ENCODE data around the gene LRRC17. TPM values are rescaled to one million over a fixed set of nuclear protein-coding genes. Genes with fewer than 3 reads are reported as not detected.

LRRC17 gene
- total RNA-seq, 3 donors from 2014 or later, result 1.3 to 1.9 (median 1.3) TPM

DNA sequence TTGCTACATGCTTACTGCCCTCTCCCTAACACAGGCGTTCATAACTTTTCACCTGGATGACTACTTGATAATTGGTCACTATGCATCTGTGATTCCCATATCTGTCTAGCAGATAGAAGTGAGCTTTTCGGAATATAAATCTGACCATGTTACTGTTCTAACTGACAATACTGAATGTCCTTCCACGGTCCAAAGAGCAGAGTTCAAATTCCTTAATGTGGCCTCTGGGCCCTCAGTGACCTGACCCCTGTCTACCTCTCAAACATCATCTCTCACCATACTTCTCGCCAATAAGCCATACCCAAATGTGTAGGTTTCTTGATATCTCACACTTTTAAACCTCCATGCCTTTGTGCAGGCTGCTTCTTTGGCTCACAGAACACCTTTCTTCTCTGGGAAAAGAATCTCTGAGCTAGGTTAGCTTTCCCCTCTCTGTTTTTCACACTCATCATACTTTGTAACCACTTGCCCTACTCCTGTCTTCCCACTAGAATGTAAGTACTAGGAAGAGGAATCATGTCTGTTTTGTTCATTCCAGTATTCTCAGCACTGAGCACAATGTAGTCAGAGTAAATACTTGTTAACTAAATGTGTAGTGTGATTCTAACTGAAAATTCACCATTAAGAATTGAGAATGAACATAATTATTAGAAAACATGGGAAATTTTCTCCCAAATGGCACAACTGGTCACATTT lies 39.2 kb upstream of the LRRC17 start:
- TF ChIP-seq, protein P1, sequence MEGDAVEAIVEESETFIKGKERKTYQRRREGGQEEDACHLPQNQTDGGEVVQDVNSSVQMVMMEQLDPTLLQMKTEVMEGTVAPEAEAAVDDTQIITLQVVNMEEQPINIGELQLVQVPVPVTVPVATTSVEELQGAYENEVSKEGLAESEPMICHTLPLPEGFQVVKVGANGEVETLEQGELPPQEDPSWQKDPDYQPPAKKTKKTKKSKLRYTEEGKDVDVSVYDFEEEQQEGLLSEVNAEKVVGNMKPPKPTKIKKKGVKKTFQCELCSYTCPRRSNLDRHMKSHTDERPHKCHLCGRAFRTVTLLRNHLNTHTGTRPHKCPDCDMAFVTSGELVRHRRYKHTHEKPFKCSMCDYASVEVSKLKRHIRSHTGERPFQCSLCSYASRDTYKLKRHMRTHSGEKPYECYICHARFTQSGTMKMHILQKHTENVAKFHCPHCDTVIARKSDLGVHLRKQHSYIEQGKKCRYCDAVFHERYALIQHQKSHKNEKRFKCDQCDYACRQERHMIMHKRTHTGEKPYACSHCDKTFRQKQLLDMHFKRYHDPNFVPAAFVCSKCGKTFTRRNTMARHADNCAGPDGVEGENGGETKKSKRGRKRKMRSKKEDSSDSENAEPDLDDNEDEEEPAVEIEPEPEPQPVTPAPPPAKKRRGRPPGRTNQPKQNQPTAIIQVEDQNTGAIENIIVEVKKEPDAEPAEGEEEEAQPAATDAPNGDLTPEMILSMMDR (IDR thresholded peaks at IDR 0.05), result no peak
- ATAC-seq, result no peak
- Histone ChIP-seq H3K4me3 (no peak overlapping the region), H3K4me1 (ENCODE audit: low read depth) (no peaks in the 10 kb centered on the region), H3K9me3 (no peaks in the 10 kb centered on the region), H3K36me3 (ENCODE audit: low read depth) (no peaks in the 10 kb centered on the region)
- no peak for DNase-seq
- intact Hi-C loops (cut with DNase I, micrococcal nuclease), result no loop called here

DNA sequence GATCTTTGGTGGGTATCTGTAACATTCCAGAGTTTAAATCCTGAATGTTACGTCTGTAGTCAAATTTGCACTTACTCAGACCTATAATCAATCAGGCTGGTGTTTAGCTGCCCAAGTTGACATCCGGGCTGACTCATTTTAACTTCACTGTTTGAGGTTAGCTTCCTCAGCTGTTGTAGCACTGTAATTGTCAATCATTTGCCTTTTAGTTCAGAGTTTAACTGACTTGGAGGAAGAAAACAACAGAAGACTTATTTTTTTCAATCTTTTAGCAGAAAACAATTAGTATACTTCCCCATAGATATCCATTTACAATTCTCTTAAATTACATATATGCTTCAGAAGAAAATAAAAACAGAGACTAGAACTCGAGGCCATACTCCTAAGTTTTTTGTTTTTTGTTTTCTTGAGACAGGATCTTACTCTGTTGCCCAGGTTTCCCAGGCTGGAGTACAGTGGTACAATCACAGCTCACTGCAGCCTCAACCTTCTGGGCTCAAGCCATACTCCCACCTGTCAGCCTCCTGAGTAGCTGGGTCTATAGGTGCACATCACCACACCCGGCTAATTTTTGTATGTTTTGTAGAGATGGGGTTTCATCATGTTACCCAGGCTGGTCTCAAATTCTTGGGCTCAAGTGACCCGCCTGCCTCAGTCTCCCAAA lies 38.5 kb upstream of the LRRC17 start:
- TF ChIP-seq, protein P1 (IDR thresholded peaks at IDR 0.05), result no peak
- intact Hi-C loops (cut with DNase I, micrococcal nuclease), result no loop called here
- ATAC-seq (peak; percentile 56), DNase-seq (no peak)
- H3K4me3 ChIP-seq, result no peak overlapping the region
- H3K9me3 ChIP-seq, result no peaks in the 10 kb centered on the region
- no peaks in the 10 kb centered on the region for H3K36me3 ChIP-seq (ENCODE audit: low read depth)
- H3K4me1 ChIP-seq (ENCODE audit: low read depth), result no peaks in the 10 kb centered on the region

DNA sequence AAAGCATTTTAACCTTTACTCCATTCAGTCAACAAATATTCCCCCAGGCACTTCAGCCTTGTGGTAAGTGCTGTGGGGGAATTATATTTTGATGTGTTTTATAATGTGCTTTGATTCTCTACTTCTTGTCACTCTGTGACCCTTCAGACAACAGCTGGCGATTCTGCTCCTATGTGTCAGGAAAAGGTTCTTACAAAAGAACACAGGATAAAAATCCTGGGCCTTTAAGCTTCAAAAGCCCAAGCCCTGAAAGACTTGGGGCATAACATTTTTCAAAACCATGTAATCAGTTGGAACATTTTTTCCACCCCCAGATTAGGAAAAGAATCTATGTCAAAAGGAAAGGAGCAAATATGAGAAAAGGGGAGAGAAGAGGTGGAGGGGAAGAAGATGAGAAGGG lies 37.8 kb upstream of the LRRC17 start:
- Histone ChIP-seq H3K36me3 (ENCODE audit: low read depth) (no peaks in the 10 kb centered on the region), H3K4me3 (no peak overlapping the region), H3K9me3 (no peaks in the 10 kb centered on the region), H3K4me1 (ENCODE audit: low read depth) (no peaks in the 10 kb centered on the region)
- ATAC-seq, result no peak
- intact Hi-C loops (cut with DNase I, micrococcal nuclease), result no loop called here
- TF ChIP-seq, protein P1 (IDR thresholded peaks at IDR 0.05), result no peak
- no peak for DNase-seq

DNA sequence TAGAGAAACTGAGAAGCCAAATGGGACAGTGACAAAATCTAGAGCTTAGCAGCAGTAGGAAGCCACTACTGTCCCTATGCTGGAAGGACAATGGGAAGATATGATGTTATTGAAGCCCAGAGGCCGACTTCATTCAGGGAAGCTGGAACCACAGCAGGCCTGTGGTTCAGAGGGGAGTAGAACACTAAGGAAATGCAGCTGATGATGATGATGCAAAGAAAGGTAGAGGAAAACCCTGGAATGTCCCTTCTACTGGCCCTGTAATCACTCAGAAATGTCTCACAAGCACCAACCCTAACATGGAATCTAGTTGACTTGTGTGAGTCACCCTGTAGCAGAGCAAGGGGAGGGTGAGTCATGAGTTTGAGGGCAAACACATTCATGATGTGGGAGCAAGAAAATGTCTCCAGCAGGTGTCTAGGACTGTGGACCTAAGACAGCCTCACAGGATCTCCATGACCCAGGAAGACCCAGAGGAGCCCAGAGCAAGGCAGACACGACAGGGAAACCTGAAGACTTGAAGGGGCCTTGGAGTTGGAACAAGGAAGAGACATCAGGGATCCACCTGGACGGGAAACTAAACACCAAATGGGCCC lies 37.0 kb upstream of the LRRC17 start:
- H3K36me3 ChIP-seq (ENCODE audit: low read depth), result no peaks in the 10 kb centered on the region
- DNase-seq (no peak), ATAC-seq (peak; percentile 76)
- no peaks in the 10 kb centered on the region for H3K4me1 ChIP-seq (ENCODE audit: low read depth)
- TF ChIP-seq, protein P1 (IDR thresholded peaks at IDR 0.05), result no peak
- no peaks in the 10 kb centered on the region for H3K9me3 ChIP-seq
- intact Hi-C loops (cut with DNase I, micrococcal nuclease), result no loop called here
- H3K4me3 ChIP-seq, result no peak overlapping the region

DNA sequence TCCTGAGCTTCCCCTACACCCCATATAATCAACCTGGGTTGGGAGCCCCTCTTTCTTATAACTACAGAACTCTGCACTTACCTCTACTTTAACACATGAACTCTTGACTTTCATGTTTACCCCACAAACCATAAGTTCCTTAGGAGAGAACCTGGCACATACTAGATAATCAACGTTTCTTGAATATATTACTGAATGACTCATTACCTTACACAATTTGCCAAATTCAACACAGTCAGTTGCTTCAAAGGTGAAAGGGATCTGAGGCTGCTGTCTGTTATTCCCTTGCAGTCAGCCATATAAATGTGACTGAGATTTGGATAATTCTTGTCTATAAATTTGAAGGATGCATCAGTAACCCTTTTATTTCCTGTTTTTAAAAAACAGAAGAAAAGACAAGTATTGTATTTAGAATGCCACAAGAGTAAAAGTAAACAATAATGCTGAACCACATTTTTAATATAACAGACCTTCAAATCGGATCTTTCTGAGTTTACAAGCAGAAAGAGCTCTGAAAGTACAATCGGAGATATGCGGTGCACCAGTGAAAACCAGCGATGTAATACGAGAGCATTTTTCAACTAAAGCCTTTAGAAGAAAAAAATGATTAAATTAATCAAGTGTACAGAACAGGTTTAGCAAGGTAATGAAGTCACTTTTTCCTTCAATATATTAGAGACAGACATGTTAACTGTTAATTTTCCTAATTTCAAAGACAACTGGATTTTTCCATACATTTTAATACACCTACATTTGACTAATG lies 29.5 kb upstream of the LRRC17 start:
- intact Hi-C loops (cut with DNase I, micrococcal nuclease), result no loop called here
- ATAC-seq (peak; percentile 42), DNase-seq (no peak)
- Histone ChIP-seq H3K36me3 (ENCODE audit: low read depth) (no peaks in the 10 kb centered on the region), H3K4me3 (no peak overlapping the region), H3K9me3 (no peaks in the 10 kb centered on the region), H3K4me1 (ENCODE audit: low read depth) (no peaks in the 10 kb centered on the region)
- TF ChIP-seq, protein P1 (IDR thresholded peaks at IDR 0.05), result no peak

Data from mucosa of descending colon (tissue), 3 donors.